Ectodermal cell (in vitro differentiated cells): ENCODE measurements around the gene HCRTR1.

Source experiments
- H3K27ac ChIP-seq: 2 replicates; pipeline ENCODE4 v1.7.0; 2013; ENCODE audit warnings: mild to moderate bottlenecking, low read depth, low read length; ENCODE audit not compliant: insufficient read depth, poor library complexity, severe bottlenecking
- H3K27me3 ChIP-seq: 2 replicates; pipeline ENCODE4 v1.7.0; 2013; ENCODE audit warnings: mild to moderate bottlenecking, low read length; ENCODE audit not compliant: insufficient read depth, control insufficient read depth, poor library complexity, severe bottlenecking
- H3K36me3 ChIP-seq: one replicate; pipeline ENCODE4 v1.7.0; 2013; ENCODE audit warnings: low read length; ENCODE audit not compliant: control insufficient read depth, insufficient read depth
- H3K4me1 ChIP-seq: one replicate; pipeline ENCODE4 v1.7.0; 2013; ENCODE audit warnings: low read length; ENCODE audit not compliant: control insufficient read depth, insufficient read depth
- H3K4me3 ChIP-seq: 2 replicates; pipeline ENCODE4 v1.7.0; 2013; ENCODE audit warnings: low read depth, low read length, control low read depth; ENCODE audit not compliant: insufficient read depth
- H3K9me3 ChIP-seq: 2 replicates; pipeline ENCODE4 v1.7.0; 2013; ENCODE audit warnings: mild to moderate bottlenecking, low read length, moderate library complexity; ENCODE audit not compliant: control insufficient read depth
- WGBS, 2 experiments: methylation state at CpG; one replicate each; pipeline ENCODE4 v1.1.7; 2013; ENCODE audit warnings: missing lambda C conversion rate in 2 of 2; 5-methylcytosine and 5-hydroxymethylcytosine counted together

Gene HCRTR1

GRCh38 chr1:31627301-31627929 lies 9.9 kb downstream of the HCRTR1 start:
- H3K4me3 ChIP-seq = no peak overlapping the region
- H3K9me3 ChIP-seq = no peaks in the 10 kb centered on the region
- H3K27ac ChIP-seq = no peak overlapping the region
- peaks cover 4% of the 10 kb centered on the region for H3K4me1 ChIP-seq
- H3K27me3 ChIP-seq = no peaks in the 10 kb centered on the region
- H3K36me3 ChIP-seq = peaks cover 16% of the 10 kb centered on the region
- 94% methylated on average over 13 of the region's 13 CpGs for WGBS, 2 experiments

GRCh38 chr1:31627930-31628559 lies 10.6 kb downstream of the HCRTR1 start:
- peaks cover 4% of the 10 kb centered on the region for H3K4me1 ChIP-seq

GRCh38 chr1:31628931-31629556 lies 11.6 kb downstream of the HCRTR1 start:
- Histone ChIP-seq H3K27ac (no peak overlapping the region), H3K4me3 (no peak overlapping the region), H3K27me3 (no peaks in the 10 kb centered on the region), H3K9me3 (no peaks in the 10 kb centered on the region), H3K4me1 (peaks cover 4% of the 10 kb centered on the region), H3K36me3 (peaks cover 16% of the 10 kb centered on the region)
- 94 to 96% methylated on average over 6 of the region's 6 CpGs for WGBS, 2 experiments

More at GRCh38 chr1:31627930-31628559, 10.6 kb downstream of the HCRTR1 start:
- H3K27ac ChIP-seq = no peak overlapping the region
- no peaks in the 10 kb centered on the region for H3K27me3 ChIP-seq
- H3K9me3 ChIP-seq = no peaks in the 10 kb centered on the region
- peaks cover 16% of the 10 kb centered on the region for H3K36me3 ChIP-seq
- H3K4me3 ChIP-seq = no peak overlapping the region
- WGBS, 2 experiments = 86 to 87% methylated on average over 11 of the region's 11 CpGs

- no peak overlapping the region for H3K4me3 ChIP-seq
- H3K36me3 ChIP-seq = peaks cover 16% of the 10 kb centered on the region
- H3K9me3 ChIP-seq = no peaks in the 10 kb centered on the region
- no peaks in the 10 kb centered on the region for H3K27me3 ChIP-seq
- 94% methylated on average over 3 of the region's 3 CpGs for WGBS, 2 experiments
- no peak overlapping the region for H3K27ac ChIP-seq
- peaks cover 4% of the 10 kb centered on the region for H3K4me1 ChIP-seq
Observed at GRCh38 chr1:31632649-31633048, 15.2 kb downstream of the HCRTR1 start.

GRCh38 chr1:31633117-31633516 lies 15.6 kb downstream of the HCRTR1 start:
- 71 to 73% methylated on average over 4 of the region's 4 CpGs for WGBS, 2 experiments
- Histone ChIP-seq H3K27ac (no peak overlapping the region), H3K4me3 (no peak overlapping the region), H3K4me1 (peaks cover 4% of the 10 kb centered on the region), H3K27me3 (no peaks in the 10 kb centered on the region), H3K9me3 (no peaks in the 10 kb centered on the region), H3K36me3 (peaks cover 16% of the 10 kb centered on the region)

GRCh38 chr1:31637915-31638673 lies 20.6 kb downstream of the HCRTR1 start:
- Histone ChIP-seq H3K4me1 (no peaks in the 10 kb centered on the region), H3K27ac (no peak overlapping the region), H3K27me3 (no peaks in the 10 kb centered on the region), H3K4me3 (no peak overlapping the region), H3K9me3 (no peaks in the 10 kb centered on the region), H3K36me3 (no peaks in the 10 kb centered on the region)
- 91% methylated on average over 4 to 5 of the region's 5 CpGs for WGBS, 2 experiments

- Histone ChIP-seq H3K9me3 (no peaks in the 10 kb centered on the region), H3K4me3 (no peak overlapping the region), H3K36me3 (no peaks in the 10 kb centered on the region), H3K27me3 (no peaks in the 10 kb centered on the region), H3K4me1 (peaks cover 7% of the 10 kb centered on the region), H3K27ac (no peak overlapping the region)
- WGBS, 2 experiments = 77 to 78% methylated on average over 5 of the region's 5 CpGs
Observed at GRCh38 chr1:31639543-31639942, 22.1 kb downstream of the HCRTR1 start.

GRCh38 chr1:31640179-31640578 lies 22.7 kb downstream of the HCRTR1 start:
- Histone ChIP-seq H3K9me3 (no peaks in the 10 kb centered on the region), H3K27me3 (no peaks in the 10 kb centered on the region), H3K4me1 (peaks cover 7% of the 10 kb centered on the region), H3K4me3 (no peak overlapping the region), H3K27ac (no peak overlapping the region), H3K36me3 (no peaks in the 10 kb centered on the region)

GRCh38 chr1:31640964-31641363 lies 23.5 kb downstream of the HCRTR1 start:
- 90 to 91% methylated on average over 4 of the region's 4 CpGs for WGBS, 2 experiments
- Histone ChIP-seq H3K9me3 (no peaks in the 10 kb centered on the region), H3K4me1 (peaks cover 12% of the 10 kb centered on the region), H3K27me3 (no peaks in the 10 kb centered on the region), H3K4me3 (no peak overlapping the region), H3K27ac (no peak overlapping the region), H3K36me3 (no peaks in the 10 kb centered on the region)

- H3K4me1 ChIP-seq = peaks cover 12% of the 10 kb centered on the region
- 89 to 95% methylated on average over 4 of the region's 4 CpGs for WGBS, 2 experiments
Observed at GRCh38 chr1:31642366-31642765, 24.9 kb downstream of the HCRTR1 start.

More at GRCh38 chr1:31642366-31642765, 24.9 kb downstream of the HCRTR1 start:
- Histone ChIP-seq H3K27me3 (no peaks in the 10 kb centered on the region), H3K9me3 (no peaks in the 10 kb centered on the region), H3K27ac (no peak overlapping the region), H3K4me3 (no peak overlapping the region), H3K36me3 (no peaks in the 10 kb centered on the region)
